Liver (tissue), 9 donors: Measurements from ENCODE around the gene CZIB. TPM values are rescaled to one million over a fixed set of nuclear protein-coding genes. Genes with fewer than 3 reads are reported as not detected.
"Not testable (repeated sequence)": the region's sequence is repeated elsewhere in the genome, so short reads cannot be mapped to it uniquely, and the experiment has no call there.

Source experiments
- DNase-seq: peaks from one replicate; pipeline ENCODE4 v3.0.0-alpha.2; 2017; ENCODE audit warnings: low spot score
- H3K27ac ChIP-seq, 2 donors: one replicate each; pipeline ENCODE4 v1.7.0; 2013; ENCODE audit warnings: inconsistent platforms in 2 of 2, low read length in 2 of 2, control low read depth in 1 of 2, low read depth in 1 of 2, mild to moderate bottlenecking in 1 of 2
- H3K27me3 ChIP-seq, 4 donors: one replicate each; pipeline versions ENCODE4 v1.6.1 to v1.7.0; 2013; ENCODE audit warnings: low read length in 3 of 4, inconsistent platforms in 1 of 4, mild to moderate bottlenecking in 1 of 4, moderate library complexity in 1 of 4; ENCODE audit not compliant: control insufficient read depth in 4 of 4, insufficient read depth in 4 of 4
- H3K36me3 ChIP-seq, 4 donors: one replicate each; pipeline versions ENCODE4 v1.6.1 to v1.7.0; 2013; ENCODE audit warnings: low read length in 3 of 4, mild to moderate bottlenecking in 3 of 4, low read depth in 1 of 4, moderate library complexity in 1 of 4; ENCODE audit not compliant: control insufficient read depth in 4 of 4, insufficient read depth in 3 of 4
- H3K4me1 ChIP-seq, 4 donors: one replicate each; pipeline versions ENCODE4 v1.6.1 to v1.7.0; 2013; ENCODE audit warnings: low read length in 3 of 4, mild to moderate bottlenecking in 3 of 4, moderate library complexity in 1 of 4; ENCODE audit not compliant: control insufficient read depth in 4 of 4, insufficient read depth in 4 of 4
- H3K4me3 ChIP-seq, 3 donors: one replicate each; pipeline versions ENCODE4 v1.6.1 to v1.7.0; 2013; ENCODE audit warnings: low read length in 3 of 3, control low read depth in 1 of 3, low read depth in 1 of 3, mild to moderate bottlenecking in 1 of 3
- H3K9ac ChIP-seq, 2 donors: one replicate each; pipeline ENCODE4 v1.7.0; 2013; ENCODE audit warnings: low read length in 2 of 2, mild to moderate bottlenecking in 2 of 2, moderate library complexity in 2 of 2, control low read depth in 1 of 2, low read depth in 1 of 2
- H3K9me3 ChIP-seq, 4 donors: one replicate each; pipeline versions ENCODE4 v1.6.1 to v1.7.0; 2013; ENCODE audit warnings: low read length in 3 of 4; ENCODE audit not compliant: control insufficient read depth in 4 of 4
- CTCF ChIP-seq: fragments of 150-350 bp; IDR thresholded peaks from 2 replicates; pipeline ENCODE4 v1.5.1; 2017; ENCODE audit warnings: improper control_type of control experiment, low read depth, low read length; ENCODE audit not compliant: missing input control
- HNF4A ChIP-seq, 2 donors: conservative IDR thresholded peaks; 2 replicates each; pipeline ENCODE4 v1.6.1; 2016; ENCODE audit warnings: antibody characterized with exemption in 2 of 2, mild to moderate bottlenecking in 2 of 2
- JUND ChIP-seq, 2 donors: IDR thresholded peaks; 2 replicates each; pipeline ENCODE4 v1.6.1; 2016; ENCODE audit warnings: antibody characterized with exemption in 2 of 2
- MAX ChIP-seq: IDR thresholded peaks from 2 replicates; pipeline ENCODE4 v1.6.1; 2016; ENCODE audit warnings: antibody characterized with exemption
- RXRA ChIP-seq, 2 donors: IDR thresholded peaks; 2 replicates each; pipeline ENCODE4 v1.6.1; 2017 to 2018; ENCODE audit warnings: antibody characterized with exemption in 2 of 2, mild to moderate bottlenecking in 1 of 2
- SP1 ChIP-seq: IDR thresholded peaks from 2 replicates; pipeline ENCODE4 v1.6.1; 2018; ENCODE audit warnings: antibody characterized with exemption, mild to moderate bottlenecking
- TAF1 ChIP-seq: conservative IDR thresholded peaks from 2 replicates; pipeline ENCODE4 v1.6.1; 2016; ENCODE audit warnings: antibody characterized with exemption, mild to moderate bottlenecking
- ZBTB33 ChIP-seq: IDR thresholded peaks from 2 replicates; pipeline ENCODE4 v1.6.1; 2016; ENCODE audit warnings: antibody characterized with exemption
- WGBS: extraction: QIAGEN DNeasy Blood & Tissue Kit; methylation state at CpG from one replicate; pipeline ENCODE4 v1.1.7; 2013; 5-methylcytosine and 5-hydroxymethylcytosine counted together
- polyA plus RNA-seq, 2 donors: library from polyadenylated mRNA; stranded (reverse) in 1 of 2; unstranded in 1 of 2; fragments of 200-250 nt in 1 of 2; fragments of >200 nt in 1 of 2; fragmentation: Nextera tagmentation in 1 of 2; extraction: Ambion mirVana in 1 of 2; gene quantifications; one replicate each; pipeline versions ENCODE4 v1.2.1 to v1.2.3, GENCODE V29; 2013 to 2015
- total RNA-seq, 2 donors: library from RNA; depleted of rRNA; stranded (reverse); fragments of >200 nt; gene quantifications; one replicate each; pipeline ENCODE4 v1.2.3, GENCODE V29; 2014
- TF ChIP-seq, protein P1 (sequence below): IDR thresholded peaks from 2 replicates; pipeline ENCODE4 v1.6.1; 2016; ENCODE audit warnings: antibody characterized with exemption, mild to moderate bottlenecking
- donor health status: healthy.
- donor health status: healthy.
- donor health status: healthy.
- donor health status: healthy.
- donor health status: healthy.

Gene CZIB
- total and polyA plus RNA-seq, 4 donors: 19.8 to 32.3 (median 25.4) TPM

- Histone ChIP-seq H3K9ac (no peak overlapping the region), H3K4me1 (peaks cover 19 to 54% (median 47%) of the 10 kb centered on the region in 4 donors), H3K36me3 (no peaks in the 10 kb centered on the region), H3K4me3 (no peak overlapping the region), H3K27ac (no peak overlapping the region), H3K27me3 (no peaks in the 10 kb centered on the region), H3K9me3 (no peaks in the 10 kb centered on the region)
- WGBS: 97% methylated on average over 1 of the region's 1 CpG
- TF ChIP-seq CTCF (no peak), ZBTB33 (no peak), MAX (no peak)
- no peak for DNase-seq
Observed at GRCh38 chr1:53187401-53187800, 33.0 kb downstream of the CZIB start.

DNA sequence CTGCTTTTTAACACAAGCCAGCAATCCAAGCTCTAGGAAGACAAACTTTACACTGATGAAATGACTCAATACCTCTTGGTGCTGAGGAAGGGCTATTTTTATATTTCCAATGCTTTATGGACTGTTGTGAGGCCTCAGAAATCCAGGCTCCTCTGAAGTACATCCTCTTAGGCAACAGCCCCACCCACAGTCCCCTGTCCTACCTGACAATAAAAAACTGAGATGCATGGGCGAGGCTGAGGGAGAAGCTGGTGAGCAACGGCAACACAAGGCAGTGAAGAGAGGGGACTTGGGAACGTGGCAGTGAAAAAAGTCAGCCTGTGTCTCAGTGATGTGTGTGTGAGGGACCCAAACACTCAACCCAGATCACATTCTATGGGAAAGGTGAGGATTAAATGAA lies 33.9 kb downstream of the CZIB start:
- no peak for TF ChIP-seq SP1
- no peak for TF ChIP-seq JUND (IDR thresholded peaks at IDR 0.05)
- TF ChIP-seq TAF1: no peak
- no peak for TF ChIP-seq ZBTB33
- TF ChIP-seq, protein P1, sequence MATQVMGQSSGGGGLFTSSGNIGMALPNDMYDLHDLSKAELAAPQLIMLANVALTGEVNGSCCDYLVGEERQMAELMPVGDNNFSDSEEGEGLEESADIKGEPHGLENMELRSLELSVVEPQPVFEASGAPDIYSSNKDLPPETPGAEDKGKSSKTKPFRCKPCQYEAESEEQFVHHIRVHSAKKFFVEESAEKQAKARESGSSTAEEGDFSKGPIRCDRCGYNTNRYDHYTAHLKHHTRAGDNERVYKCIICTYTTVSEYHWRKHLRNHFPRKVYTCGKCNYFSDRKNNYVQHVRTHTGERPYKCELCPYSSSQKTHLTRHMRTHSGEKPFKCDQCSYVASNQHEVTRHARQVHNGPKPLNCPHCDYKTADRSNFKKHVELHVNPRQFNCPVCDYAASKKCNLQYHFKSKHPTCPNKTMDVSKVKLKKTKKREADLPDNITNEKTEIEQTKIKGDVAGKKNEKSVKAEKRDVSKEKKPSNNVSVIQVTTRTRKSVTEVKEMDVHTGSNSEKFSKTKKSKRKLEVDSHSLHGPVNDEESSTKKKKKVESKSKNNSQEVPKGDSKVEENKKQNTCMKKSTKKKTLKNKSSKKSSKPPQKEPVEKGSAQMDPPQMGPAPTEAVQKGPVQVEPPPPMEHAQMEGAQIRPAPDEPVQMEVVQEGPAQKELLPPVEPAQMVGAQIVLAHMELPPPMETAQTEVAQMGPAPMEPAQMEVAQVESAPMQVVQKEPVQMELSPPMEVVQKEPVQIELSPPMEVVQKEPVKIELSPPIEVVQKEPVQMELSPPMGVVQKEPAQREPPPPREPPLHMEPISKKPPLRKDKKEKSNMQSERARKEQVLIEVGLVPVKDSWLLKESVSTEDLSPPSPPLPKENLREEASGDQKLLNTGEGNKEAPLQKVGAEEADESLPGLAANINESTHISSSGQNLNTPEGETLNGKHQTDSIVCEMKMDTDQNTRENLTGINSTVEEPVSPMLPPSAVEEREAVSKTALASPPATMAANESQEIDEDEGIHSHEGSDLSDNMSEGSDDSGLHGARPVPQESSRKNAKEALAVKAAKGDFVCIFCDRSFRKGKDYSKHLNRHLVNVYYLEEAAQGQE: no peak
- TF ChIP-seq RXRA (IDR thresholded peaks at IDR 0.05): no peak
- no peak for TF ChIP-seq HNF4A (conservative IDR thresholded peaks at IDR 0.05)
- Histone ChIP-seq H3K9ac (no peak overlapping the region), H3K27me3 (no peaks in the 10 kb centered on the region), H3K27ac (no peak overlapping the region), H3K36me3 (no peaks in the 10 kb centered on the region), H3K9me3 (no peaks in the 10 kb centered on the region), H3K4me1 (peaks cover 21 to 62% (median 55%) of the 10 kb centered on the region in 4 donors), H3K4me3 (no peak overlapping the region)
- 89% methylated on average over 3 of the region's 3 CpGs for WGBS
- DNase-seq: no peak

DNA sequence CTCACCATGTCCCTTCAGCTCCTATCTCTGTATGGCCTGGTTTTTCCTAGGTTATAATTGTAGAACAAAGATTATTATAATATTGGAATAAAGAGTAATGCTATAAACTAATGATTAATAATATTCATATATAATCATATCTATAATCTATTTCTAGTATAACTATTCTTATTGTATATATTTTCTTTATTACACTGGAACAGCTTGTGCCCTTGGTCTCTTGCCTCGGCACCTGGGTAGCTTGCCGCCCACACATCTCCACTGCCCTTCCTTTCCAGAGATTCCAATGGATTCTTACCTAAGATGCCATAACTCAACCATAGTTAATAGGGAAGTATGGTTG lies 34.5 kb downstream of the CZIB start:
- not testable (repeated sequence) for H3K4me3 ChIP-seq, H3K36me3 ChIP-seq, DNase-seq, H3K27ac ChIP-seq, H3K9me3 ChIP-seq, H3K27me3 ChIP-seq, H3K9ac ChIP-seq
- 68% methylated on average over 2 of the region's 2 CpGs for WGBS
- peaks cover 21 to 60% (median 53%) of the 10 kb centered on the region in 4 donors for H3K4me1 ChIP-seq
